ENCODE measurements around the gene CLDND2.
A peak's percentile ranks its signal among the peaks of the same experiment; 100 is the strongest.
"Not testable (repeated sequence)": the region's sequence is repeated elsewhere in the genome, so short reads cannot be mapped to it uniquely, and the experiment has no call there.

Gene CLDND2

GRCh38 chr19:51397453-51397852, 28.6 kb upstream of the CLDND2 start:
- H3K27me3 ChIP-seq (ENCODE audit: control insufficient read depth, insufficient read depth, low read length); H3K4me3 ChIP-seq (ENCODE audit: low read length); H3K36me3 ChIP-seq (ENCODE audit: control insufficient read depth, insufficient read depth, low read length); H3K4me1 ChIP-seq (ENCODE audit: control insufficient read depth, insufficient read depth, low read length); H3K9ac ChIP-seq (ENCODE audit: low read length); H3K9me3 ChIP-seq (ENCODE audit: control insufficient read depth, low read length): not testable (repeated sequence)

DNA sequence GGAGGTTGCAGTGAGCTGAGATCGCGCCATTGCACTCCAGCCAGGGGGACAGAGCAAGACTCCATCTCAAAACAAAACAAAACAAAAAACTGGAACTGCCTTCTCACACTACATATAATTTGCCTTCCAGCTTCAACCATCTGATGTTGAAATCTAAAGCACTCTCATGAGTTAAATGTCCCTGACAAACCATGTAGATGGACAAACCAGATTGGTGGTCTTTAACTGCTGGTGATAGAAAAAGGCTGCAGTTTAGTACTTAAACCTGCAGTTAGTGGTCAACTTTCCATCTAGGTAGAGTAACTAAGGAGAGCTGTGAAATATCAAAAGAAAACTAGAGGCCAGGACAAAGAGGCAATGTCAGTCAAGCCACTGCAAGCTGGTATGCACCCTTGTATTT, 27.4 kb upstream of the CLDND2 start:
- no peak overlapping the region for H3K9ac ChIP-seq (ENCODE audit: low read length)
- no peaks in the 10 kb centered on the region for H3K36me3 ChIP-seq (ENCODE audit: control insufficient read depth, insufficient read depth, low read length)
- no peak overlapping the region for H3K4me3 ChIP-seq (ENCODE audit: low read length)
- peaks cover 9% of the 10 kb centered on the region for H3K4me1 ChIP-seq (ENCODE audit: control insufficient read depth, insufficient read depth, low read length)
- H3K27me3 ChIP-seq (ENCODE audit: control insufficient read depth, insufficient read depth, low read length), result no peaks in the 10 kb centered on the region
- no peaks in the 10 kb centered on the region for H3K9me3 ChIP-seq (ENCODE audit: control insufficient read depth, low read length)

GRCh38 chr19:51394050-51394836, 25.4 kb upstream of the CLDND2 start:
- no peaks in the 10 kb centered on the region for H3K27me3 ChIP-seq (ENCODE audit: control insufficient read depth, insufficient read depth, low read length)
- peak overlapping the region; percentile 60 for H3K9ac ChIP-seq (ENCODE audit: low read length)
- H3K9me3 ChIP-seq (ENCODE audit: control insufficient read depth, low read length), result no peaks in the 10 kb centered on the region
- H3K4me3 ChIP-seq (ENCODE audit: low read length), result peak overlapping the region; percentile 53
- H3K36me3 ChIP-seq (ENCODE audit: control insufficient read depth, insufficient read depth, low read length), result no peaks in the 10 kb centered on the region
- H3K4me1 ChIP-seq (ENCODE audit: control insufficient read depth, insufficient read depth, low read length), result peaks cover 9% of the 10 kb centered on the region

DNA sequence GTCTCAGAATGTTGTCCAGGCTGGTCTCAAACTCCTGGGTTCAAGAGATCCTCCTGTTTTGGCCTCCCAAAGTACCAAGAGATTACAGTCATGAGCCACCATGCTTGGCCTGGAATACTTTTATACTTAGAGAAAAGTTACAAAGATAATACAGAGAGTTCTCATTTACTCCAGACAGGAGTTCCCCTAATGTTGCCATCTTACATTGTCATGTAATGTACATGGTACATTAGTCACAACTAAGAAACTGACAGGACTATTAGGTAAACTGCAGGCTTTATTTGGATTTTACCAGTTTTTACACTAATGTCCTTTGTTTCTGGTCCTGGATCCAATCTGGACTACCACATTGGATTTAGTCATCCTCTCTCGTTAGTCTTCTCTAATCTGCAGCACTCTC, 23.9 kb upstream of the CLDND2 start:
- Histone ChIP-seq H3K27me3 (ENCODE audit: control insufficient read depth, insufficient read depth, low read length) (no peaks in the 10 kb centered on the region), H3K9me3 (ENCODE audit: control insufficient read depth, low read length) (no peaks in the 10 kb centered on the region), H3K9ac (ENCODE audit: low read length) (no peak overlapping the region), H3K36me3 (ENCODE audit: control insufficient read depth, insufficient read depth, low read length) (no peaks in the 10 kb centered on the region), H3K4me1 (ENCODE audit: control insufficient read depth, insufficient read depth, low read length) (peaks cover 9% of the 10 kb centered on the region), H3K4me3 (ENCODE audit: low read length) (no peak overlapping the region)

DNA sequence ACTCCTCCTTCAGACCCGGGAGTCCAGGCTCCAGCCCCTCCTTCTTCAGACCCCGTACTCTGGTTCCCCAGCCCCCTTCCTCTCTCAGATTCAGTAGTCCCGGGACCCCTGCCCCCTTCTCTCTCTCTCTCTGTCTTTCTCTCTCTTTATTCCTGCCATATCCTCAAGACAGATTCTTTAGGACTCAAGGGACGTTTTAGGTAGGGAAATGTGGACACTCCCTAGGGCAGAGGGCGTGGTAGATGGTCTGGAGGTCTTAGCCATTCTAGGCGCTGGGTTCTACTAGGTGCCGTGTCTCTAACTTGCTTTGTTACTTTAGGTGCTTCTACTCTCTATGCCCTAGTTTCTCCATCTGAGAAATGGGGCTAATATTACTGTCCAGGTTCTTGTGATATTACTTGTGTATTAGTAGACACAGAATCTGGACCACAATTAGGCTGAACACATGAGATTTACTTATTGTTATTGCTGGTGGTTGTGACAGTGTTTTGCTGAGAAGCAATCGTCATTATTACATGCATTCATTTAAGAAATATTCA, 22.3 kb upstream of the CLDND2 start:
- peaks cover 9% of the 10 kb centered on the region for H3K4me1 ChIP-seq (ENCODE audit: control insufficient read depth, insufficient read depth, low read length)
- H3K9me3 ChIP-seq (ENCODE audit: control insufficient read depth, low read length), result no peaks in the 10 kb centered on the region
- H3K27me3 ChIP-seq (ENCODE audit: control insufficient read depth, insufficient read depth, low read length), result no peaks in the 10 kb centered on the region
- H3K36me3 ChIP-seq (ENCODE audit: control insufficient read depth, insufficient read depth, low read length), result no peaks in the 10 kb centered on the region
- peak overlapping the region; percentile 20 for H3K9ac ChIP-seq (ENCODE audit: low read length)
- no peak overlapping the region for H3K4me3 ChIP-seq (ENCODE audit: low read length)

GRCh38 chr19:51389143-51389542, 20.3 kb upstream of the CLDND2 start:
- H3K4me3 ChIP-seq (ENCODE audit: low read length), result no peak overlapping the region
- H3K4me1 ChIP-seq (ENCODE audit: control insufficient read depth, insufficient read depth, low read length), result peaks cover 4% of the 10 kb centered on the region

DNA sequence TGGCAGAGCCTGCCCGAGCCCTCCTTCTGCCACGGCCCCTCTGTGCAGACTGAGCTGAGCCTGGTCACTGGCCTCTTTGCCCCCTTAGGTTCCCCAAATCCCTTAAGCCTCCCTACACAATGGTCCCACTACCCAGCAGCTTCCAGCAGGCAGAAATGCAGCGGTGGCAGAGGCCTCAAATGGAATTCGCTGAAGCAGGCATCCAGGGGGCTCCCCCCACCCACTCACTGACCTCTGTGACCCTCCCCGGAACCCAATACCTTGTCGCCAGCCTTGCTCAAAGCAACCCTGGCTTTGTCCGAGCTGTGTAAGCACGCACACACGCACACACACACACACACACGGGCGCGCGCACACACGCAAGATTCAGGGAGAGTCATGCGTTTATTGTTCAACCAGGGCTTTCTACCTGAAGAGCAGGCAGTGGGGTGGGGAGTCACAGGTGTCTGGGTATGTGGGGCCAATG, 19.2 kb upstream of the CLDND2 start, which contains the start of gene LIM2:
LIM2 (minus strand) TSS at position 51 of the 466 bp plus-strand sequence. CDS start 531 bp downstream, outside the sequence.
- no peaks in the 10 kb centered on the region for H3K4me1 ChIP-seq (ENCODE audit: control insufficient read depth, insufficient read depth, low read length)
- H3K27me3 ChIP-seq (ENCODE audit: control insufficient read depth, insufficient read depth, low read length), result no peaks in the 10 kb centered on the region
- H3K4me3 ChIP-seq (ENCODE audit: low read length), result no peak within 1 kb of the TSS
- H3K9ac ChIP-seq (ENCODE audit: low read length), result no peak within 1 kb of the TSS
- H3K36me3 ChIP-seq (ENCODE audit: control insufficient read depth, insufficient read depth, low read length), result no peaks in the 10 kb centered on the region
- no peaks in the 10 kb centered on the region for H3K9me3 ChIP-seq (ENCODE audit: control insufficient read depth, low read length)

More at GRCh38 chr19:51389143-51389542, 20.3 kb upstream of the CLDND2 start:
- Histone ChIP-seq H3K36me3 (ENCODE audit: control insufficient read depth, insufficient read depth, low read length) (no peaks in the 10 kb centered on the region), H3K27me3 (ENCODE audit: control insufficient read depth, insufficient read depth, low read length) (no peaks in the 10 kb centered on the region), H3K9ac (ENCODE audit: low read length) (no peak overlapping the region), H3K9me3 (ENCODE audit: control insufficient read depth, low read length) (no peaks in the 10 kb centered on the region)

DNA sequence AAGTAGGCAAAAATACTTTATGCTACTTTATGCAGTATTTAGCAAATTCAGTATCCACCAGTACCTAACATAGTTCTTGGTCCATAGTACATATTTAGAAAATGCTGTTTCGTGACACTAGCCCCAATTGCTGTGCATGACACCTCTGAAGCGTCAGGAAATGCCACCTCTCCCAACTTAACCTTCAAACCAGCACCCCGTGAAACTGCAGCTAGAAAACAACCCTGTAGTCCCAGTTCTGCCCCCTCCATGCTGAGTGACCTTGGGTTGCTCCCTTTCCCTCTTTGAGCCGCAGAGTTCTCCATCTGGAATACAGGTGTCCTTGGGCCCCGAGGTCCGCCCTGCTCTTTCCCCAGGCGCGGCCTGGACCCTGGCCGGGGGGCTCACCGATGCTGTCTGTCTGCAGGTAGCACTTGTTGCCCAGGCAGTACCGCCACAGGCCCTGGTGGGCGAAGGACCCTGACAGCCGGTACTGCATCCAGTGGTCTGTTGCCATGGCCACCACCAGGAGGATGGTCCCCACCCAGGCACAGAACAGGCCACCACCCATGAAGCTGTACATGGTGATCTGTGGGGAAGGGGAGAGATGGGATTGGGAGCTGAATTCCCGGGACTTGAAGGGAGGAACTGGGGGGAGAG, 18.2 kb upstream of the CLDND2 start:
- H3K4me3 ChIP-seq (ENCODE audit: low read length), result no peak overlapping the region
- H3K27me3 ChIP-seq (ENCODE audit: control insufficient read depth, insufficient read depth, low read length), result no peaks in the 10 kb centered on the region
- no peak overlapping the region for H3K9ac ChIP-seq (ENCODE audit: low read length)
- H3K4me1 ChIP-seq (ENCODE audit: control insufficient read depth, insufficient read depth, low read length), result no peaks in the 10 kb centered on the region
- no peaks in the 10 kb centered on the region for H3K9me3 ChIP-seq (ENCODE audit: control insufficient read depth, low read length)
- no peaks in the 10 kb centered on the region for H3K36me3 ChIP-seq (ENCODE audit: control insufficient read depth, insufficient read depth, low read length)

DNA sequence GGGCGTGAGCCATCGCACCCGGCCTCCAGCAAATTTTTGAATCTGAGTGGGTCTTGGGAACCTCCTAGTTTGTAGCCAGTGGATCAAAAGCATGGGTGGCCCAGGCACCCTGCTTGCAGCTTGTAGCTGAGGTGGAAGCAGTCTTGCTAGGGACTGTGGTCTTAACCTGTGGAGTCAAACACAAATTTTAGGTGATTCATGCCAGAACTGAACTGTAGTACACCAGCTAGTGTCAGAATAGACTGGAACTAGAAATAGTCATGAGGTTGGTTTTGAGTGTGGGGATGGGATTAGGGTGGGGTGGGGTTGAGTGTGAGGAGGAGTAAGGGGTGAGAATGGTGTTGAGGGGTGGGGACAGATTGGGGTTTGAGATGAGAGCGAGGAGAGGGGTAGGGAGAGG, 13.2 kb upstream of the CLDND2 start:
- Histone ChIP-seq H3K4me3 (ENCODE audit: low read length) (no peak overlapping the region), H3K4me1 (ENCODE audit: control insufficient read depth, insufficient read depth, low read length) (no peaks in the 10 kb centered on the region), H3K27me3 (ENCODE audit: control insufficient read depth, insufficient read depth, low read length) (no peaks in the 10 kb centered on the region), H3K9ac (ENCODE audit: low read length) (no peak overlapping the region), H3K36me3 (ENCODE audit: control insufficient read depth, insufficient read depth, low read length) (no peaks in the 10 kb centered on the region), H3K9me3 (ENCODE audit: control insufficient read depth, low read length) (no peaks in the 10 kb centered on the region)

GRCh38 chr19:51380379-51380778, 11.6 kb upstream of the CLDND2 start:
- Histone ChIP-seq H3K4me3 (ENCODE audit: low read length) (no peak overlapping the region), H3K36me3 (ENCODE audit: control insufficient read depth, insufficient read depth, low read length) (no peaks in the 10 kb centered on the region), H3K9ac (ENCODE audit: low read length) (no peak overlapping the region), H3K9me3 (ENCODE audit: control insufficient read depth, low read length) (no peaks in the 10 kb centered on the region), H3K27me3 (ENCODE audit: control insufficient read depth, insufficient read depth, low read length) (no peaks in the 10 kb centered on the region), H3K4me1 (ENCODE audit: control insufficient read depth, insufficient read depth, low read length) (no peaks in the 10 kb centered on the region)

DNA sequence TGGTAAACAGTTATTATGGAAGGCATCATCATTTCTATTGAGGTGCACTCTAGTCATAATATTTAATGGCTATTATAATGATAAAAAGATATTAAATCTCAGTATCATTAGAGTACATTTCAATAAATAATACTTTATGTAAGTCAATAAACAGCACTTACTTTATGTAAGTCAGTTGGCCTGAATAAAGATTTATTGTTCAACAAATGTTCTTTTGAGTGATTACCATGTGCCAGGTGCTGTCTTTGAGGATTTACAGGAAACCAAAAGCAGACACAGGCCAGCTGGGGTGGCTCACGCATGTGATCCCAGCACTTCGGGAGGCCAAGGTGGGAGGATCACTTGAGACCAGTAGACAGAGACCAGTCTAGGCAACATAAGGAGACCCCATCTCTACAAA, 8.6 kb upstream of the CLDND2 start:
- Histone ChIP-seq H3K9ac (ENCODE audit: low read length) (no peak overlapping the region), H3K36me3 (ENCODE audit: control insufficient read depth, insufficient read depth, low read length) (no peaks in the 10 kb centered on the region), H3K4me1 (ENCODE audit: control insufficient read depth, insufficient read depth, low read length) (no peaks in the 10 kb centered on the region), H3K9me3 (ENCODE audit: control insufficient read depth, low read length) (no peaks in the 10 kb centered on the region), H3K27me3 (ENCODE audit: control insufficient read depth, insufficient read depth, low read length) (no peaks in the 10 kb centered on the region), H3K4me3 (ENCODE audit: low read length) (no peak overlapping the region)

- Histone ChIP-seq H3K4me3 (ENCODE audit: low read length) (no peak overlapping the region), H3K27me3 (ENCODE audit: control insufficient read depth, insufficient read depth, low read length) (no peaks in the 10 kb centered on the region), H3K9me3 (ENCODE audit: control insufficient read depth, low read length) (no peaks in the 10 kb centered on the region), H3K9ac (ENCODE audit: low read length) (no peak overlapping the region), H3K4me1 (ENCODE audit: control insufficient read depth, insufficient read depth, low read length) (no peaks in the 10 kb centered on the region), H3K36me3 (ENCODE audit: control insufficient read depth, insufficient read depth, low read length) (no peaks in the 10 kb centered on the region)
These were observed 6.9 kb upstream of the CLDND2 start for GRCh38 chr19:51375504-51376221.
